Measurements from ENCODE around the gene RAB7A.
"Not testable (repeated sequence)": the region's sequence is repeated elsewhere in the genome, so short reads cannot be mapped to it uniquely, and the experiment has no call there.

Gene RAB7A

GRCh38 chr3:128710816-128711433, 15.1 kb upstream of the RAB7A start:
- no peak for DNase-seq (ENCODE audit: low read depth)

- DNase-seq (ENCODE audit: low read depth) = no peak
Measured at GRCh38 chr3:128712848-128713247, 13.1 kb upstream of the RAB7A start.

- DNase-seq (ENCODE audit: low read depth) = no peak
Measured at GRCh38 chr3:128714887-128715491, 11.0 kb upstream of the RAB7A start.

GRCh38 chr3:128718892-128719291, 7.1 kb upstream of the RAB7A start:
- DNase-seq (ENCODE audit: low read depth) = not testable (repeated sequence)

- no peak for DNase-seq (ENCODE audit: low read depth)
Measured at GRCh38 chr3:128720891-128721290, 5.1 kb upstream of the RAB7A start.

GRCh38 chr3:128723477-128723876, 2.5 kb upstream of the RAB7A start:
- no peak for DNase-seq (ENCODE audit: low read depth)

- no peak for DNase-seq (ENCODE audit: low read depth)
Measured at GRCh38 chr3:128725547-128726022, 398 bp upstream of the RAB7A start.

- DNase-seq (ENCODE audit: low read depth) = no peak
Measured at GRCh38 chr3:128727059-128727458, 1.1 kb downstream of the RAB7A start.

- no peak for DNase-seq (ENCODE audit: low read depth)
Measured at GRCh38 chr3:128727485-128727884, 1.5 kb downstream of the RAB7A start.

- no peak for DNase-seq (ENCODE audit: low read depth)
Measured at GRCh38 chr3:128727996-128728395, 2.0 kb downstream of the RAB7A start.

GRCh38 chr3:128728521-128728920, 2.5 kb downstream of the RAB7A start:
- DNase-seq (ENCODE audit: low read depth) = not testable (repeated sequence)

GRCh38 chr3:128730471-128730870, 4.5 kb downstream of the RAB7A start:
- DNase-seq (ENCODE audit: low read depth) = no peak

- DNase-seq (ENCODE audit: low read depth) = no peak
Measured at GRCh38 chr3:128734523-128735189, 8.7 kb downstream of the RAB7A start.

- no peak for DNase-seq (ENCODE audit: low read depth)
Measured at GRCh38 chr3:128735287-128735686, 9.3 kb downstream of the RAB7A start.

- DNase-seq (ENCODE audit: low read depth) = no peak
Measured at GRCh38 chr3:128735884-128736283, 9.9 kb downstream of the RAB7A start.

- DNase-seq (ENCODE audit: low read depth) = no peak
Measured at GRCh38 chr3:128736601-128737000, 10.6 kb downstream of the RAB7A start.

- no peak for DNase-seq (ENCODE audit: low read depth)
Measured at GRCh38 chr3:128740621-128741020, 14.6 kb downstream of the RAB7A start.

GRCh38 chr3:128742821-128743594, 17.0 kb downstream of the RAB7A start:
- DNase-seq (ENCODE audit: low read depth) = no peak

GRCh38 chr3:128745742-128746141, 19.8 kb downstream of the RAB7A start:
- no peak for DNase-seq (ENCODE audit: low read depth)

- DNase-seq (ENCODE audit: low read depth) = no peak
Measured at GRCh38 chr3:128746881-128747280, 20.9 kb downstream of the RAB7A start.

- no peak for DNase-seq (ENCODE audit: low read depth)
Measured at GRCh38 chr3:128748557-128748956, 22.6 kb downstream of the RAB7A start.

GRCh38 chr3:128749035-128749434, 23.1 kb downstream of the RAB7A start:
- DNase-seq (ENCODE audit: low read depth) = no peak

- DNase-seq (ENCODE audit: low read depth) = not testable (repeated sequence)
Measured at GRCh38 chr3:128749561-128749960, 23.6 kb downstream of the RAB7A start.

All from activated gamma-delta T cell treated with anti-CD3 and anti-CD28 coated beads, Interleukin-2, amount 50 U/mL, for 16 hours (primary cell).